Left lung (tissue), 10 donors: ENCODE results near the gene PARD6G. TPM values are rescaled to one million over a fixed set of nuclear protein-coding genes. Genes with fewer than 3 reads are reported as not detected.
A peak's percentile ranks its signal among the peaks of the same experiment; 100 is the strongest.

Experiments used
- ATAC-seq: fragments of 200-7000 bp; cut with Tn5 transposase; one replicate; pipeline ENCODE4 v1.9.1; 2020; ENCODE audit warnings: moderate library complexity
- DNase-seq, 4 donors: peaks; one replicate each; pipeline ENCODE4 v3.0.0-alpha.2; 2013 to 2020
- H3K27ac ChIP-seq, 2 donors: fragments of 200-600 bp; sonication (generic) in 1 of 2; one replicate each; pipeline versions ENCODE4 v1.5.0 to v1.8.0; 2020 to 2021
- H3K27me3 ChIP-seq, 2 donors: fragments of 200-600 bp; sonication (generic) in 1 of 2; one replicate each; pipeline versions ENCODE4 v1.5.0 to v1.8.0; 2020 to 2021
- H3K36me3 ChIP-seq, 2 donors: fragments of 200-600 bp; sonication (generic) in 1 of 2; one replicate each; pipeline versions ENCODE4 v1.5.0 to v1.8.0; 2020 to 2021
- H3K4me1 ChIP-seq, 2 donors: fragments of 200-600 bp; one replicate each; pipeline ENCODE4 v1.8.0; 2021
- H3K4me3 ChIP-seq, 2 donors: fragments of 200-600 bp; sonication (generic) in 1 of 2; one replicate each; pipeline versions ENCODE4 v1.5.0 to v1.8.0; 2020 to 2021; ENCODE audit warnings: mild to moderate bottlenecking in 1 of 2
- H3K9me3 ChIP-seq, 2 donors: fragments of 200-600 bp; sonication (generic) in 1 of 2; one replicate each; pipeline versions ENCODE4 v1.5.0 to v1.8.0; 2020 to 2021
- intact Hi-C, 2 donors: fragments of 100-400 bp; cut with DNase I; formaldehyde crosslinking; loops; one replicate each; pipeline versions ENCODE4 v1.11.2 to v1.14.2; 2022
- polyA plus RNA-seq, 6 donors: library from polyadenylated mRNA; unstranded; fragments of 120-200 nt; gene quantifications; one replicate each; pipeline ENCODE4 v1.2.1, GENCODE V29; 2013; ENCODE audit not compliant: insufficient read length in 6 of 6
- total RNA-seq, 2 donors: library from RNA; stranded (reverse); fragmentation: NEBNext Ultra II Directional; extraction: Animal tissue kit (Norgen Biotek cat#: 25700); gene quantifications; one replicate each; pipeline ENCODE4 v1.2.1, GENCODE V29; 2021
- TF ChIP-seq, protein P1 (sequence below), 2 donors: fragments of 200-600 bp; sonication (generic) in 1 of 2; IDR thresholded peaks; one replicate each; pipeline versions ENCODE4 v1.5.0 to v1.8.0; 2021; ENCODE audit warnings: antibody characterized with exemption in 2 of 2
- donor health status: DM: no; HTN: yes; CAD: no.
- donor health status: DM: no; HTN: no; CAD: no.

Gene PARD6G
- total and polyA plus RNA-seq, 8 donors = 6.9 to 25.2 (median 19.8) TPM

- Histone ChIP-seq H3K4me1 (peaks cover 0 to 9% of the 10 kb centered on the region in 2 donors), H3K27ac (no peak overlapping the region), H3K4me3 (no peak overlapping the region), H3K27me3 (peaks cover 2 to 12% of the 10 kb centered on the region in 2 donors), H3K36me3 (no peaks in the 10 kb centered on the region), H3K9me3 (no peaks in the 10 kb centered on the region)
- ATAC-seq = no peak
- TF ChIP-seq, protein P1, sequence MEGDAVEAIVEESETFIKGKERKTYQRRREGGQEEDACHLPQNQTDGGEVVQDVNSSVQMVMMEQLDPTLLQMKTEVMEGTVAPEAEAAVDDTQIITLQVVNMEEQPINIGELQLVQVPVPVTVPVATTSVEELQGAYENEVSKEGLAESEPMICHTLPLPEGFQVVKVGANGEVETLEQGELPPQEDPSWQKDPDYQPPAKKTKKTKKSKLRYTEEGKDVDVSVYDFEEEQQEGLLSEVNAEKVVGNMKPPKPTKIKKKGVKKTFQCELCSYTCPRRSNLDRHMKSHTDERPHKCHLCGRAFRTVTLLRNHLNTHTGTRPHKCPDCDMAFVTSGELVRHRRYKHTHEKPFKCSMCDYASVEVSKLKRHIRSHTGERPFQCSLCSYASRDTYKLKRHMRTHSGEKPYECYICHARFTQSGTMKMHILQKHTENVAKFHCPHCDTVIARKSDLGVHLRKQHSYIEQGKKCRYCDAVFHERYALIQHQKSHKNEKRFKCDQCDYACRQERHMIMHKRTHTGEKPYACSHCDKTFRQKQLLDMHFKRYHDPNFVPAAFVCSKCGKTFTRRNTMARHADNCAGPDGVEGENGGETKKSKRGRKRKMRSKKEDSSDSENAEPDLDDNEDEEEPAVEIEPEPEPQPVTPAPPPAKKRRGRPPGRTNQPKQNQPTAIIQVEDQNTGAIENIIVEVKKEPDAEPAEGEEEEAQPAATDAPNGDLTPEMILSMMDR (IDR thresholded peaks at IDR 0.05) = no peak
- intact Hi-C loops = no loop called here
- no peak for DNase-seq
Observed at GRCh38 chr18:80251700-80252099, 4.4 kb upstream of the PARD6G start.

DNA sequence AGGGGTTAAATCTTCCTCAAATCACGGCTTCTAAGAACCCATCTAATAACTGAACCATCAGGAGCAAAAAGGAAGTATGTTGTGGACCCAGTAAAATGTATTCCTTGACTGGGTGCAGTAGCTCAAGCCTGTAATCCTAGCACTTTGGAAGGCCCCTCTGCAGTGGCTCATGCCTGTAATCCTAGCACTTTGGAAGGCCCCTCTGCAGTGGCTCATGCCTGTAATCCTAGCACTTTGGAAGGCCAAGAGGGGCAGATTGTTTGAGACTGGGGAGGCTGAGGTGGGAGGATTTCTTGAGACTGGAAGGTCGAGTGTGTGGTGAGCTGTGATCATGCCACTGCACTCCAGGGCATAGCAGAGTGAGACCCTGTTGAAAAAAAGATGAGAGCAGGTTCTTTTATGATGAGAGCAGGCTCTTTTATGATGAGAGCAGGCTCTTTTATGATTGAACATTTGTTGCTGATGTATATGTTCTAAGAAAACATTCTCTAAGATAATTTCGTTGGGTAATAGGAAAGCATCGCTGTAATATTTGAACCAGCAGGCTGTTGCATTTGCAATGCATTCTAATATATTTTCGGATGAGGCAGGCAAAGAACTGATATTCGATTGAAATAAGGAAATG lies 3.5 kb upstream of the PARD6G start:
- intact Hi-C loops = no loop called here
- no peak for ATAC-seq
- no peak overlapping the region for H3K4me3 ChIP-seq
- TF ChIP-seq, protein P1 (IDR thresholded peaks at IDR 0.05) = no peak
- H3K27me3 ChIP-seq = peaks cover 4 to 20% of the 10 kb centered on the region in 2 donors
- H3K9me3 ChIP-seq = no peaks in the 10 kb centered on the region
- peaks cover 0 to 18% of the 10 kb centered on the region in 2 donors for H3K4me1 ChIP-seq
- no peak overlapping the region for H3K27ac ChIP-seq
- no peak for DNase-seq
- H3K36me3 ChIP-seq = no peaks in the 10 kb centered on the region

GRCh38 chr18:80249217-80250093 lies 2.1 kb upstream of the PARD6G start:
- no peak for DNase-seq
- H3K27ac ChIP-seq = no peak overlapping the region
- H3K4me3 ChIP-seq = no peak overlapping the region
- intact Hi-C loops = no loop called here
- peaks cover 4 to 34% of the 10 kb centered on the region in 2 donors for H3K27me3 ChIP-seq
- TF ChIP-seq, protein P1 (IDR thresholded peaks at IDR 0.05) = no peak
- peaks cover 0 to 18% of the 10 kb centered on the region in 2 donors for H3K4me1 ChIP-seq
- ATAC-seq = no peak
- no peaks in the 10 kb centered on the region for H3K36me3 ChIP-seq
- H3K9me3 ChIP-seq = no peaks in the 10 kb centered on the region

DNA sequence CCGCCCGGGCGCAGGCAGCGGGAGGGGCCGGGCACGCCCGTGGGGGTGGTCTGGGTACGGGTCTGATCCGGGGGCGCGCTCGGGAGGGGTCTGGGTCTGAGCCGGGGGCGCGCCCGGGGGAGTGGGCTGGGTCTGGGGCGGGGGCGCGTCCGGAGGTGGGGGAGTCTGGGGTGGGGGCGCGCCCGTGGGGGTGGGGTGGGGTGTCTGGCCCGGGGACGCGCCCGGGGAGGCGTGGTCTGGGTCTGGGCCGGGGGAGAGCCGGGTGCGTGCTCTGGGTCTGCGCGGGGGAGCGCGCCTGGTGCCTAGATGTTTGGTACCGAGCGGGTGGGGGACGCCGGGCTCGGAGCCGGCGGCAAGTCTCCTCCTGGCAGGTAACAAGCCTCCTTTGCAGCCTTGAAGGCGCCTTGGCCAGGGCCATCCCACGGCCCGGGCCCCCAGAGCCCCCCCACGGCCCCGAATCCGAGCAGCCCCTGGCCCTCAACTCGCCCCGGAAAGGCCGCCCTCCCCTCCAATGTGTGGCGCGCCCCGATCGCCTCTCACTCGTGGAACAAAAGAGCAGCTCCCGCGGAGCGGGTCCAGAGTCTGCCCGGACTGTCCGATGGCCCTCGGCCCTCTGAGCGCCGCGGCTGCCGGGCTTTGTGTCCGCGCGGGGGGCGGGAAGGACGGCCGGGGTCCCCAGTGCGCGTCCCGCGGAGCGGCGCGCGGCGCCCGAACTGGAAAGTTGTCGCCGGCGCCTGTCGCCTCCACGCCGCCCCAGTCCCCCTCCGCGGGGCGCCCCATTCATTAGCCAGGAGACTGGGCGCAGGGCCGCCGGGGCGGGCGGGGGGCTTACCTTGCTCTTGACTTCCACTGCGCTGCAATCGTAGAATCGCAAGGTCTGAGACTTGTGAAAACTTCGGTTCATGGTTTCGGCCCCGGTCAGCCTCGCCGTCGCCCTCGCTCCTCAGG lies 595 bp downstream of the PARD6G start:
- Histone ChIP-seq H3K36me3 (no peaks in the 10 kb centered on the region), H3K4me3 (peak overlapping the region; percentile 66 to 74), H3K4me1 (peaks cover 0 to 18% of the 10 kb centered on the region in 2 donors), H3K27me3 (peaks cover 4 to 44% of the 10 kb centered on the region in 2 donors), H3K27ac (no peak overlapping the region), H3K9me3 (no peaks in the 10 kb centered on the region)
- intact Hi-C loops = no loop called here
- peak; percentile 30 for ATAC-seq
- TF ChIP-seq, protein P1 (IDR thresholded peaks at IDR 0.05) = no peak
- DNase-seq = peak in 2 of 4 donors; percentile 47 to 81
